ENCODE data around the gene DCT. TPM values are rescaled to one million over a fixed set of nuclear protein-coding genes. Genes with fewer than 3 reads are reported as not detected.

DCT gene
- total and polyA plus RNA-seq, 7 donors = 0.04 to 1.4 (median 0.50) TPM; not detected in 1

- intact Hi-C loops (cut with DNase I) = no loop called here
- H3K27me3 ChIP-seq = no peaks in the 10 kb centered on the region
- peaks cover 0 to 9% (median 8%) of the 10 kb centered on the region in 4 donors for H3K4me1 ChIP-seq
- no peak overlapping the region for H3K27ac ChIP-seq
- DNase-seq = no peak
- no peak overlapping the region for H3K4me3 ChIP-seq
- 69 to 87% methylated on average over 4 of the region's 4 CpGs for WGBS, 2 donors
- TF ChIP-seq POLR2AphosphoS5 (IDR thresholded peaks at IDR 0.05) (no peak), EP300 (IDR thresholded peaks at IDR 0.05) (no peak), CTCF (IDR thresholded peaks at IDR 0.05) (no peak), POLR2A (IDR thresholded peaks at IDR 0.05) (no peak)
- no peaks in the 10 kb centered on the region for H3K36me3 ChIP-seq
- no peaks in the 10 kb centered on the region for H3K9me3 ChIP-seq
Measured at GRCh38 chr13:94400874-94401273, 78.6 kb downstream of the DCT start.

- TF ChIP-seq CTCF (IDR thresholded peaks at IDR 0.05) (no peak), EP300 (IDR thresholded peaks at IDR 0.05) (no peak), POLR2AphosphoS5 (IDR thresholded peaks at IDR 0.05) (no peak), POLR2A (IDR thresholded peaks at IDR 0.05) (no peak)
- intact Hi-C loops (cut with DNase I) = no loop called here
- no peak overlapping the region for H3K4me3 ChIP-seq
- no peak for DNase-seq
- peaks cover 0 to 19% (median 19%) of the 10 kb centered on the region in 4 donors for H3K4me1 ChIP-seq
- no peaks in the 10 kb centered on the region for H3K27me3 ChIP-seq
- no peaks in the 10 kb centered on the region for H3K36me3 ChIP-seq
- H3K27ac ChIP-seq = no peak overlapping the region
- H3K9me3 ChIP-seq = no peaks in the 10 kb centered on the region
Measured at GRCh38 chr13:94399812-94400211, 79.7 kb downstream of the DCT start.

GRCh38 chr13:94395860-94396259 lies 83.6 kb downstream of the DCT start:
- H3K36me3 ChIP-seq = no peaks in the 10 kb centered on the region
- TF ChIP-seq POLR2AphosphoS5 (IDR thresholded peaks at IDR 0.05) = no peak
- TF ChIP-seq EP300 (IDR thresholded peaks at IDR 0.05) = no peak
- no peak for TF ChIP-seq CTCF (IDR thresholded peaks at IDR 0.05)
- no peak for TF ChIP-seq POLR2A (IDR thresholded peaks at IDR 0.05)
- H3K4me3 ChIP-seq = no peak overlapping the region
- WGBS, 2 donors = 66 to 83% methylated on average over 5 of the region's 5 CpGs
- intact Hi-C loops (cut with DNase I) = no loop called here
- H3K9me3 ChIP-seq = no peaks in the 10 kb centered on the region
- H3K4me1 ChIP-seq = peaks cover 0 to 38% (median 32%) of the 10 kb centered on the region in 4 donors
- no peak for DNase-seq
- H3K27me3 ChIP-seq = no peaks in the 10 kb centered on the region
- peak overlapping the region in 3 of 4 donors; percentile 39 to 69 (median 44) for H3K27ac ChIP-seq

- Histone ChIP-seq H3K4me3 (no peak overlapping the region), H3K36me3 (no peaks in the 10 kb centered on the region), H3K27ac (peak overlapping the region in 2 of 4 donors; percentile 15 to 69), H3K9me3 (no peaks in the 10 kb centered on the region), H3K27me3 (no peaks in the 10 kb centered on the region), H3K4me1 (peaks cover 0 to 49% (median 40%) of the 10 kb centered on the region in 4 donors)
- no peak for DNase-seq
- 76 to 83% methylated on average over 4 of the region's 4 CpGs for WGBS, 2 donors
- TF ChIP-seq POLR2A (IDR thresholded peaks at IDR 0.05) (no peak), EP300 (IDR thresholded peaks at IDR 0.05) (peak in 1 of 4 donors; percentile 46), POLR2AphosphoS5 (IDR thresholded peaks at IDR 0.05) (peak in 1 of 4 donors; percentile 13)
- intact Hi-C loops (cut with DNase I) = no loop called here
Measured at GRCh38 chr13:94394723-94395122, 84.8 kb downstream of the DCT start.

- Histone ChIP-seq H3K27ac (peak overlapping the region in 3 of 4 donors; percentile 14 to 64 (median 39)), H3K4me3 (no peak overlapping the region), H3K36me3 (no peaks in the 10 kb centered on the region), H3K9me3 (no peaks in the 10 kb centered on the region), H3K27me3 (no peaks in the 10 kb centered on the region), H3K4me1 (peaks cover 0 to 48% (median 39%) of the 10 kb centered on the region in 4 donors)
- intact Hi-C loops (cut with DNase I) = no loop called here
- DNase-seq = no peak
- TF ChIP-seq EP300 (IDR thresholded peaks at IDR 0.05) (no peak), POLR2AphosphoS5 (IDR thresholded peaks at IDR 0.05) (no peak), CTCF (IDR thresholded peaks at IDR 0.05) (no peak), POLR2A (IDR thresholded peaks at IDR 0.05) (no peak)
- 68 to 69% methylated on average over 2 of the region's 2 CpGs for WGBS, 2 donors
Measured at GRCh38 chr13:94390881-94391280, 88.6 kb downstream of the DCT start.

Data from sigmoid colon (tissue), 7 donors.